ENCODE measurements around the gene CLDN7.

The CLDN7 gene

DNA sequence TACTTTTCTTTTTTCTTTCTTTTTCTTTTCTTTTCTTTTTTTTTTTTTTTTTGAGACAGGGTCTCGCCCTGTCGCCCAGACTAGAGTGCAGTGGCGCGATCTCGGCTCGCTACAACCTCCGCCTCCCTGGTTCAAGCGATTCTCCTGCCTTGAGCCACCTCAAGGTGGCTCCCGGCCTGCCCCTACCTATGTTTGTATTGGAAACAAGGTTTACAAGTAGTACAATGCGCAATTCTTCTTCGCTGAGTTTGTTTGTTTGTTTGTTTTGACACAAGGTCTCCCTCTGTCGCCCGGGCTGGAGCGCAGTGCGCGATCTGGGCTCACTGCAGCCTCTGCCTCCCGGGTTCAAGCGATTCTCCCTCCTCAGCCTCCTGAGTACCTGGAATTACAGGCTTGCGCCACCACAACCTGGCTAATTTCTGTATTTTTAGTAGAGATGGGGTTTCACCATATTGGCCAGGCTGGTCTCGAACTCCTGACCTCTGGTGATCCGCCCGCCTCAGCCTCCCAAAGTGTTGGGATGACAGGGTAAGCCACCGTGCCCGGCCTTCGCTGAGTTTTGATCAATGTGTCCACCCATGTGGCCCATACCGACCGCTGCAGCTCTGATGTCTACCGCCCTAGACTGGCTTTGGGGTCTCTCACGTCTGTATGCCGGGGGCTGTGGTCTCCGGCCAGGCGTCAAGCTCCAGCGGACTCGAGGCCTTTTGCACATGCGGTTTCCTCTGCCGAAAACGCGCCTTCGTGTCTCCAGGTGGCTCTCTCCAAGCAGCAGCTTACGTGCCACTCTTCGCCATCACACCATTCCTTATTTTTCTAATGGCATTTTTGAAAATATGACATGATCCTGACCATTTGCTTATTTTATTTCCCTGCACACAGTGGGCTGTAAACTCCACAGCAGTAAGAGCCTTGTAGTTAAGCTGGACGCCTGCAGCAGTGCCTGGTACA lies 33.2 kb upstream of the CLDN7 start:
- Histone ChIP-seq H3K27me3 (ENCODE audit: insufficient read depth, poor library complexity, severe bottlenecking) (no peaks in the 10 kb centered on the region), H3K27ac (ENCODE audit: poor library complexity, severe bottlenecking) (peak overlapping the region; percentile 22), H3K36me3 (ENCODE audit: low read depth) (no peaks in the 10 kb centered on the region), H3K9me3 (ENCODE audit: severe bottlenecking) (no peaks in the 10 kb centered on the region), H3K4me3 (ENCODE audit: severe bottlenecking) (peak overlapping the region; percentile 39), H3K4me1 (ENCODE audit: insufficient read depth, poor library complexity, severe bottlenecking) (peaks cover 9% of the 10 kb centered on the region)
- TF ChIP-seq, protein P1, sequence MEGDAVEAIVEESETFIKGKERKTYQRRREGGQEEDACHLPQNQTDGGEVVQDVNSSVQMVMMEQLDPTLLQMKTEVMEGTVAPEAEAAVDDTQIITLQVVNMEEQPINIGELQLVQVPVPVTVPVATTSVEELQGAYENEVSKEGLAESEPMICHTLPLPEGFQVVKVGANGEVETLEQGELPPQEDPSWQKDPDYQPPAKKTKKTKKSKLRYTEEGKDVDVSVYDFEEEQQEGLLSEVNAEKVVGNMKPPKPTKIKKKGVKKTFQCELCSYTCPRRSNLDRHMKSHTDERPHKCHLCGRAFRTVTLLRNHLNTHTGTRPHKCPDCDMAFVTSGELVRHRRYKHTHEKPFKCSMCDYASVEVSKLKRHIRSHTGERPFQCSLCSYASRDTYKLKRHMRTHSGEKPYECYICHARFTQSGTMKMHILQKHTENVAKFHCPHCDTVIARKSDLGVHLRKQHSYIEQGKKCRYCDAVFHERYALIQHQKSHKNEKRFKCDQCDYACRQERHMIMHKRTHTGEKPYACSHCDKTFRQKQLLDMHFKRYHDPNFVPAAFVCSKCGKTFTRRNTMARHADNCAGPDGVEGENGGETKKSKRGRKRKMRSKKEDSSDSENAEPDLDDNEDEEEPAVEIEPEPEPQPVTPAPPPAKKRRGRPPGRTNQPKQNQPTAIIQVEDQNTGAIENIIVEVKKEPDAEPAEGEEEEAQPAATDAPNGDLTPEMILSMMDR (IDR thresholded peaks at IDR 0.05; ENCODE audit: poor library complexity, severe bottlenecking) = no peak
- DNase-seq (ENCODE audit: low spot score) (no peak), ATAC-seq (ENCODE audit: low read depth) (no peak)

DNA sequence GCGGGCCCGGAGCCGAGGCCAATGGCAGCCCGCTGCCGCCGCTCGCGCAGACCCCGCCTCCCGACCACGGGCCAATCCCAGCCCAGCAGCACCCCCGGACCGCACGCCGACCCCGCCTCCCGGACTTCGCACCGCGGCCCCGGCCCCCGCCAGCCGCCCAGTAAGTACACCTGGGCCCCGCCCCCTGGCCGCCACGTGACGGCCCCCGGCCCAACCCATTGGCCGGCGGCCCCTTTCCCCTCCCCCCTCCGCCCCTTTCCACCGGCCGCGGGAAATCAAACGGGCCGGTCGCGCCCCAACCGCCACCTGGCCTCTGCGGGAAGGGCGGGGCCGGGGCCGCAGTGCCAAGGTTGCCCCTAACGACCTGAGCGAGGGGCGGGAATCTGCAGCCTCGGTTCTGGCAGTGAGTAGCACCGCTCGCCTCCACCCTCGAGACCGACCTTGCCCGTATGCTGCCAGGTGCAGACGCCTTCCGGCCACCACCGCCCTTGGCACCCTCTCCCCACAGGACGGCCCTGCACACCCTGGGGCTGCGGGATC lies 32.4 kb upstream of the CLDN7 start, which contains the start of gene YBX2:
TSS of gene YBX2 (minus strand) at position 26 of the 540 bp plus-strand sequence. CDS start 139 bp downstream, outside the sequence.
- peaks cover 9% of the 10 kb centered on the region for H3K4me1 ChIP-seq (ENCODE audit: insufficient read depth, poor library complexity, severe bottlenecking)
- H3K9me3 ChIP-seq (ENCODE audit: severe bottlenecking) = no peaks in the 10 kb centered on the region
- H3K4me3 ChIP-seq (ENCODE audit: severe bottlenecking) = peak within 1 kb of the TSS; percentile 39
- ATAC-seq (ENCODE audit: low read depth) (peak; percentile 85), DNase-seq (ENCODE audit: low spot score) (peak; percentile 90)
- H3K36me3 ChIP-seq (ENCODE audit: low read depth) = no peaks in the 10 kb centered on the region
- TF ChIP-seq, protein P1 (IDR thresholded peaks at IDR 0.05; ENCODE audit: poor library complexity, severe bottlenecking) = no peak
- no peaks in the 10 kb centered on the region for H3K27me3 ChIP-seq (ENCODE audit: insufficient read depth, poor library complexity, severe bottlenecking)
- peak within 1 kb of the TSS; percentile 45 for H3K27ac ChIP-seq (ENCODE audit: poor library complexity, severe bottlenecking)

DNA sequence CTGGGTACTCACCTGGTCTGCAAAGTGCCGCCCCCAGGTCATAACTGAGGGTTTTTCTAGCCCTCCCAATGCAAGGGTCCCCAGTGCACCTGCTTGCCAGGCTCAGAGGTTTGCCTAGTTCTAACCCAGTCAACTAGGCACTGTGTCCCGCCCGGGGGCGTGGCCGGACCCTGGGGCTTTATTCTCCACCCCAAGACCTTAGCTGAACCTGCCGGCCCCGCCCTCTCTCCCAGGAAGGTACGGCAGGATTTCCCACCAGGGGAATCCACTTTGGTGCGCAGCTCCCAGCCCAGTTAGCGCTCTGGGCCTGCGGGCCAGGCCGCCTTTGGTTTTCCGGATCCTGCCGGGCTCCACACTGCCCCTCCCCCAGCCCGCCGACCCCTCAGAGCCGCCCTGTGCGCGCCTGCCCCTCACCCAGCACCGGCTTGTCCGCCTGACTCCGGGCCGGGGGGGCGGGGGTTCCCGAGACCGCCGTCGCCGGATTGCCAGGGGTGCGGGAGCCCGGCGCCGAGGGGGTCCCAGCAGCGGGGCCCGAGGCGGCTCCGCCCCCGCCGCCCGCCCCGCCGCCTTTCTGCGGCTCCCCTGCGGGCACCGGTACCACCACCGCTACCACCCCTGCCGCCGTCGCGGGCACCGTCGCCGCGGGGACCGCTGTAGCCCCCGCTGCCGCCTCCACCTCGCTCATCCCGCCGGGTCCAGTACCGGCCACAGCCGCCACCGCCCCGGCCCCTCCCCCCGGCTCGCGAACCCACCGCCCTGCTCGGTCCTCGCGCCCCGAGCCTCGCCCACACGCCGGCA lies 31.7 kb upstream of the CLDN7 start:
- TF ChIP-seq, protein P1 (IDR thresholded peaks at IDR 0.05; ENCODE audit: poor library complexity, severe bottlenecking) = no peak
- Histone ChIP-seq H3K4me1 (ENCODE audit: insufficient read depth, poor library complexity, severe bottlenecking) (peaks cover 9% of the 10 kb centered on the region), H3K27ac (ENCODE audit: poor library complexity, severe bottlenecking) (peak overlapping the region; percentile 45), H3K4me3 (ENCODE audit: severe bottlenecking) (peak overlapping the region; percentile 39), H3K36me3 (ENCODE audit: low read depth) (no peaks in the 10 kb centered on the region), H3K9me3 (ENCODE audit: severe bottlenecking) (no peaks in the 10 kb centered on the region), H3K27me3 (ENCODE audit: insufficient read depth, poor library complexity, severe bottlenecking) (no peaks in the 10 kb centered on the region)
- ATAC-seq (ENCODE audit: low read depth) (peak; percentile 13; the same call in 2 of the 3 replicates), DNase-seq (ENCODE audit: low spot score) (no peak)

DNA sequence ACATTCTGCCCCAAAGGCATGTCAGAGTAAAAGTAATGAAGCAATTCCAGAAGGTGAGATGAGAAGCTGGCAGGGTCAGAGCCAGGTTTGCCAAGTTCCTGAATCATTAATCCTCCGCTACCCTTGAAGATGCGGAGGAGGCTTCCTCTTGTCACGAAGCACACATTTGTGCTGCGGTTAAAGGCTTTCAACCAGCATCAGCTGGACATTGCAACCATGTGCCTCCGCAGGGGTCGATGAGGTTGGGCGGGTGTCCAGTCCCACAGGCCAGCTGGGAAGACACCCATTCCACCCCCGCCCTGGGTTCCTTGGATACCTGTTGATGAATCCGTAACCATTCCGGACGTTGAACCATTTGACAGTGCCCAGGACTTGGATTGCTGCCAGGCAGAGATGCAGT lies 30.9 kb upstream of the CLDN7 start:
- peak overlapping the region; percentile 45 for H3K27ac ChIP-seq (ENCODE audit: poor library complexity, severe bottlenecking)
- H3K9me3 ChIP-seq (ENCODE audit: severe bottlenecking) = no peaks in the 10 kb centered on the region
- no peaks in the 10 kb centered on the region for H3K27me3 ChIP-seq (ENCODE audit: insufficient read depth, poor library complexity, severe bottlenecking)
- H3K36me3 ChIP-seq (ENCODE audit: low read depth) = no peaks in the 10 kb centered on the region
- DNase-seq (ENCODE audit: low spot score) = no peak
- TF ChIP-seq, protein P1 (IDR thresholded peaks at IDR 0.05; ENCODE audit: poor library complexity, severe bottlenecking) = no peak
- H3K4me3 ChIP-seq (ENCODE audit: severe bottlenecking) = no peak overlapping the region
- H3K4me1 ChIP-seq (ENCODE audit: insufficient read depth, poor library complexity, severe bottlenecking) = peaks cover 9% of the 10 kb centered on the region
- no peak for ATAC-seq (ENCODE audit: low read depth)
